LHCN-M2 (cell line): ENCODE results near the gene METTL2B. TPM values are rescaled to one million over a fixed set of nuclear protein-coding genes. Genes with fewer than 3 reads are reported as not detected.
"Not testable (repeated sequence)": the region's sequence is repeated elsewhere in the genome, so short reads cannot be mapped to it uniquely, and the experiment has no call there.

ENCODE experiments used
- DNase-seq: peaks from one replicate; pipeline ENCODE4 v3.0.0-alpha.2; 2012; ENCODE audit warnings: low read depth
- total RNA-seq: library from RNA; depleted of rRNA; stranded (reverse); fragments of >200 nt; gene quantifications from 2 replicates; pipeline ENCODE4 v1.2.3, GENCODE V29; 2014; rRNA removed

The METTL2B gene
- total RNA-seq, 1 experiment from 2014 or later, result 49.5 TPM

GRCh38 chr7:128523932-128524524 is 47.5 kb downstream of the METTL2B start:
- not testable (repeated sequence) for DNase-seq

DNA sequence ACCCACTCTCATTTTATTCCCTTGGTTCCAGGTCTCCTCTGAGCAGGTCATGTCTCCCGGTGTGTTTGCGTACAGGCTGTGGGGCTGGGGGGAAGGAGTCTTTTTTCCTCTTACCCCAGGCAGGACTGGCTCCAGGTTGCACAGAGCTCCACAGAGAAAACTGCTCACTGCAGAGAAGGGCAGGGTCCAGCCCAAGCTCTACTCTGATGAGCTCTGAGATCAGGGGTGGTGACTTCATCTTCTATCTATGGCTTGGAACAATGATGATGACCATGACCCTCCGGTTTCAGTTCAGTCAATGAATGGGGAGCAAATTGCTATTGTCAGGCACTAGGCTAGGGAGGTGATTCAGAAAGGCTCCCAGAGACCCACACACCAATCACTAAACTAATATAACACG is 49.0 kb downstream of the METTL2B start:
- not testable (repeated sequence) for DNase-seq

GRCh38 chr7:128526062-128526466 is 49.5 kb downstream of the METTL2B start:
- not testable (repeated sequence) for DNase-seq

GRCh38 chr7:128529191-128529590 is 52.6 kb downstream of the METTL2B start:
- DNase-seq, result not testable (repeated sequence)

- not testable (repeated sequence) for DNase-seq
Measured at GRCh38 chr7:128530121-128530854, 53.7 kb downstream of the METTL2B start.

DNA sequence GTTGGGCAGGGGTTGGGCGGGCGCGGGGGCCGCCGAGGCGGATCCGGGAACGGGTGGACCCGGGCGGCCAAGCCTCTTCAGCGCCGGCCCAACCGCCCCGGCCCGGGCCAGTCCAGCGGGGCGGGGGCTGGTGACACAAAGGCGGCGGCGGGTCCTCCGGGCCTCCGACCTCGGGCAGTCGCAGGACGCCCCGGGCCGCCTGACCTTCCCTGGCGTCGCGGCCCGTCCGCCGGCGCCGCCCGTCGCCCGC is 54.2 kb downstream of the METTL2B start:
- no peak for DNase-seq

DNA sequence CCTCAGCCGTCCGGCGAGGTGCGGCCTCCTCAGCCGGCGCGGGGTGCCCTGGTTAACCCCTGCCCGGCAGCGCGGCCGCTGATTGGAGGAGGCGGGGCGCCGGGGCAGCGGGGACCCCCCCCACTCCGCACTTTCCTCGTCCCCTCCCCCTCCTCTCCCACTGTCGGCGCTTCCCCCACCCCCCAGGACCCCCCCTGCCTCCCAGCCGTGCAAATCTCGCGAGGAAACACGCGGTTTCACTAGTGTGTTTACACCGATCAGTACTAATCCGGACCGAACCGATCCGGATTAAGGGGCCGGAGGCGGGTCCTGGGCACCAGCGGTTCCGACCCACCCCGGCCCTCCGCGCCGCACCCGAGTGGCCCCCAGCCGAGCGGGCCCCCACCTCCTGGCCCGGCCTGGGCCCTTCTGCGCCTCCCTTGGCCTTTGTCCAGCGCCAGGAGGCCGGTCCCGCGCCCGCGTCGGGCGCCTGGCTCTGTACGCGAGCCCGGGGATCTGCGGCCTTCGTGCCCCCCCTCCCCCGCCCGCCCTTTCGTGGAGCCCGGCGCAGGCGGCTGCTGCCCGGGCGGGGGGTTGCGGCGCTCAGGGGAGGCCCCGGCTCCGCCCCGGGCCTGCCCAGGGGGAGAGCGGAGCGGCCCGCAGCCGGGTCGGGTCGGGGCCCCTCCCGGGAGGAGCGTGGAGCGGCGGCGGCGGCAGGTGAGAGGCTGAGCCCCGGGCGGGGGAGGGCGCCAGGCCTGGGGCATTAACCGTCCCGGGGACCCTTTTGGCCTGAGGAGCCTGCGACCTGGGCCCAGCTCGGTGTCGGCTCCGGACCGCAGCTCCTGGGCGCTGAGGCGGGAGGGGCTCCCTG is 54.8 kb downstream of the METTL2B start:
- DNase-seq, result peak; percentile 82

DNA sequence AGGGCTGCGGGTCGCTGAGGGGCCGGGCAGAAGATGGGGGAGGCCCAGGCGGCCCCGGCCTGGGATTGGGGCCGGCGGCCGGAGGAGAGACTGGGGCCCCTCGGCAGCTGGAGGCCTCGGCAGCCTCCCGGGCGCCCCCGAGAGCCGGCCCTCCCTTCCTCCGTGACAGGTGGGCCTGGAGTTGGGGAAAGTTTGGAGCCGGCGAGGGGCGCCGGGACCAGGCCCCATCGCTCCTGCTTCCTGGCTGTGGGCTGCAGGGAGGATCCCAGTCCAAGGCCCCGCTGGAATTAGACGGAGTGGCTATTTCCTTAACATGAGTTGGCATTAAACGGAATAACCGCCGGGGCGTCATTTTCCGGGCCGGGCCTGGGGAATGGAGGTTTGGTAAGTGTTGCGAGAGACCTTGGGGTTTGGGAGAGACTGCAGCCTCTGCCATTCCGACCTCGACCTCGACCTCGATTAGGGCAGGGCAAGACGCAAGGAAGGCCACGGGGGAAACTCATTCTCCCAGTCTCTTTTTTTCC is 55.5 kb downstream of the METTL2B start:
- DNase-seq, result peak; percentile 36

- peak; percentile 49 for DNase-seq
Measured at GRCh38 chr7:128532956-128533355, 56.4 kb downstream of the METTL2B start.

DNA sequence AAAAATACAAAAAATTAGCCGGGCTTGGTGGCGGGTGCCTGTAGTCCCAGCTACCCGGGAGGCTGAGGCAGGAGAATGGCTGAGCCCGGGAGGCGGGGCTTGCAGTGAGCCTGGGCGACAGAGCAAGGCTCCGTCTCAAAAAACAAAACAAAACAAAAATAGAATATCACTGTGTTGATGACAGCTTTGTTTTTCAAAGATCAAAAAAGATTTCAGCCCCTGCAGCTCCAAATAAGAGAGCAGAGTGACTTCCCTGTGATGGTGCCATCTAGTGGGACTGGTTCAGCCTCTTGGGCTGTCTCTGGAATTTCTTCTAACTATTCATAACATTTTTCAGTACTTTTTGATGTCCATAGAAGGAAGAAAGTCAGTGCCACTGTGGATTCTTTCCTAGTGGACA is 60.9 kb downstream of the METTL2B start:
- DNase-seq, result peak; percentile 29

DNA sequence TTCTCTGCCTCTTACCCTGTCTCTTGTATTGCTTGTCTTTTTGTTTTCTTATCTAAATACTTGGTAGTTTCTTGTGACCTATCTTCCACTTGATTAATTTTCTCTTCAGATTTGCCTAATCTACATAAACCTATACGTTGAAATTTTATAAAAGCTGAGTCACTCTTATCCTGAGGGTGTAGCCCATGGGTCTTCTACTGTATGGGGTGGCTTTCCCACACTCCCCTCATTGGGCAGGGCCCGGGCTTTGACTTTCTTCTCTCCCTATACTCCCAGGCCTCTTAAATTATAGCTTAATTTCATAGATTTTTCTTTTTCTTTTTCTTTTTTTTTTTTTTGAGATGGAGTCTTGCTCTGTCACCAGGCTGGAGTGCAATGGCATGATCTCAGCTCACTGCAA is 66.0 kb downstream of the METTL2B start:
- not testable (repeated sequence) for DNase-seq

GRCh38 chr7:128543300-128543699 is 66.8 kb downstream of the METTL2B start:
- not testable (repeated sequence) for DNase-seq

DNA sequence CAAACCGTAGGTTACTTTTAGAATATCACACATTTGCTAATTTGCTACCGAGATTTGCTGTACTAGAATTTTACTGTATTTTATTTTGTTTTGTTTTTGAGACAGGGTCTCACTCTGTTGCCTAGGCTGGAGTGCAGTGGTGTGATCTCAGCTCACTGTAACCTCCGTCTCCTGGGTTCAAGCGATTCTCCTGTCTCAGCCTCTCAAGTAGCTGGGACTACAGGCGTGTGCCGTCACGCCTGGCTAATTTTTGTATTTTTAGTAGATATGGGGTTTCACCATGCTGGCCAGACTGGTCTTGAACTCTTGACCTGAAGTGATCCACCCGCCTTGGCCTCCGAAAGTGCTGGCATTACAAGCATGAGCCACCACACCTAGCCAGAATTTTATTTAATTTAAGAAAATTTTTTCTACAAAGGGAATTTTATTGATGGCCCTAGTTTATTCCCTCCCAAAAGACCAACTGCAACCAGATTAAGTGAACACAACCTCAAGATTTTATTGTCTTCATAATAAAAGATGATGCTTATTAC is 69.8 kb downstream of the METTL2B start:
- not testable (repeated sequence) for DNase-seq

GRCh38 chr7:128550920-128551319 is 74.4 kb downstream of the METTL2B start:
- DNase-seq, result no peak

GRCh38 chr7:128554394-128554793 is 77.8 kb downstream of the METTL2B start:
- not testable (repeated sequence) for DNase-seq

Other genes starting within 250 kb of the METTL2B start
- not detected in 2 replicates for gene LEP, start 235.5 kb upstream of the METTL2B start, total RNA-seq
- gene RBM28, start 132.8 kb upstream of the METTL2B start, total RNA-seq, result 24.1 and 29.3 TPM in 2 replicates
- gene PRRT4, start 115.1 kb upstream of the METTL2B start, total RNA-seq, result 0.80 TPM in 1 of 2 replicates, not detected in the other
- 53.5 and 53.7 TPM in 2 replicates for gene IMPDH1, start 66.8 kb upstream of the METTL2B start, total RNA-seq
- 20.6 and 22.1 TPM in 2 replicates for gene HILPDA, start 20.9 kb upstream of the METTL2B start, total RNA-seq
- 0.63 and 0.90 TPM in 2 replicates for gene GARIN1A, start 195.5 kb downstream of the METTL2B start, total RNA-seq